ENCODE measurements around the gene SKAP2. TPM values are rescaled to one million over a fixed set of nuclear protein-coding genes. Genes with fewer than 3 reads are reported as not detected.

The SKAP2 gene
- total and polyA plus RNA-seq, 2 of the 13 experiments (the other 11 are each of a cell fraction or from before 2014, with no cell fraction given), result 3.6 to 12.9 TPM

DNA sequence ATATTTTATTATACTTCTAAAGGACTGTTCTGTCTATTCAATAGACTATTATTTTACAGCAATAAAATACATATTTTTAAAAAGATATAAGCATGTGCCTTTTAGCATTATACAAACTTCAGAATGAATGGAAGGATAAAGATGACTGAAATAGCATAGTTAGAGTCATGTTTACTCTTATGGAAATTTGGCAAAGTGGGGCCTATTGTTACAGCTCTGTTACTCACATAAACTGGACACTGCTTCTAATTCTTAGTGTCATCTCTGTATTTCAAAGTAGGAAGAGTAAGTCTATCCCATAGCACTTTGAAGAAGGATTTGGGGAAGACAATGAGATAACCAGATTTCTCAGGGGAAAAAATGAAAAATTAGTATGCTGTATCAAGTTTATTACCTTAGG is 168.2 kb downstream of the SKAP2 start:
- H3K4me2 ChIP-seq (ENCODE audit: low read depth, low read length), result no peak overlapping the region
- BruUV-seq (replicated peaks), result no TSS peak
- CTCF ChIA-PET (ENCODE audit: low intra/inter-chr PET ratio, low total read pairs), result no interaction called here
- TF ChIP-seq FOXA1 (IDR thresholded peaks at IDR 0.05) (no peak), FOXA1 (CRISPR knock-in tag; IDR thresholded peaks at IDR 0.05) (no peak), THAP11 (CRISPR knock-in tag; IDR thresholded peaks at IDR 0.05) (no peak), NFRKB (IDR thresholded peaks at IDR 0.05) (no peak), ZNF33B (CRISPR knock-in tag; IDR thresholded peaks at IDR 0.05) (no peak), ZNF513 (CRISPR knock-in tag; conservative IDR thresholded peaks at IDR 0.05) (no peak), NFE2L2 (IDR thresholded peaks at IDR 0.05; ENCODE audit: low read length) (no peak), NFIC (IDR thresholded peaks at IDR 0.05; ENCODE audit: low read length) (no peak), ARID4A (CRISPR knock-in tag; IDR thresholded peaks at IDR 0.05; ENCODE audit: borderline replicate concordance) (no peak), NFYB (CRISPR knock-in tag; IDR thresholded peaks at IDR 0.05) (no peak), NFE2L1 (CRISPR knock-in tag; IDR thresholded peaks at IDR 0.05; ENCODE audit: borderline replicate concordance) (no peak), ARNT2 (CRISPR knock-in tag; IDR thresholded peaks at IDR 0.05; ENCODE audit: low read depth) (no peak), ARHGAP35 (CRISPR knock-in tag; IDR thresholded peaks at IDR 0.05; ENCODE audit: borderline replicate concordance) (no peak), FOSL1 (CRISPR knock-in tag; IDR thresholded peaks at IDR 0.05; ENCODE audit: borderline replicate concordance) (no peak)
- TF ChIP-seq, protein P1, sequence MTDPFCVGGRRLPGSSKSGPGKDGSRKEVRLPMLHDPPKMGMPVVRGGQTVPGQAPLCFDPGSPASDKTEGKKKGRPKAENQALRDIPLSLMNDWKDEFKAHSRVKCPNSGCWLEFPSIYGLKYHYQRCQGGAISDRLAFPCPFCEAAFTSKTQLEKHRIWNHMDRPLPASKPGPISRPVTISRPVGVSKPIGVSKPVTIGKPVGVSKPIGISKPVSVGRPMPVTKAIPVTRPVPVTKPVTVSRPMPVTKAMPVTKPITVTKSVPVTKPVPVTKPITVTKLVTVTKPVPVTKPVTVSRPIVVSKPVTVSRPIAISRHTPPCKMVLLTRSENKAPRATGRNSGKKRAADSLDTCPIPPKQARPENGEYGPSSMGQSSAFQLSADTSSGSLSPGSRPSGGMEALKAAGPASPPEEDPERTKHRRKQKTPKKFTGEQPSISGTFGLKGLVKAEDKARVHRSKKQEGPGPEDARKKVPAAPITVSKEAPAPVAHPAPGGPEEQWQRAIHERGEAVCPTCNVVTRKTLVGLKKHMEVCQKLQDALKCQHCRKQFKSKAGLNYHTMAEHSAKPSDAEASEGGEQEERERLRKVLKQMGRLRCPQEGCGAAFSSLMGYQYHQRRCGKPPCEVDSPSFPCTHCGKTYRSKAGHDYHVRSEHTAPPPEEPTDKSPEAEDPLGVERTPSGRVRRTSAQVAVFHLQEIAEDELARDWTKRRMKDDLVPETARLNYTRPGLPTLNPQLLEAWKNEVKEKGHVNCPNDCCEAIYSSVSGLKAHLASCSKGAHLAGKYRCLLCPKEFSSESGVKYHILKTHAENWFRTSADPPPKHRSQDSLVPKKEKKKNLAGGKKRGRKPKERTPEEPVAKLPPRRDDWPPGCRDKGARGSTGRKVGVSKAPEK (CRISPR knock-in tag; IDR thresholded peaks at IDR 0.05; ENCODE audit: borderline replicate concordance), result no peak
- TF ChIP-seq, protein P2, sequence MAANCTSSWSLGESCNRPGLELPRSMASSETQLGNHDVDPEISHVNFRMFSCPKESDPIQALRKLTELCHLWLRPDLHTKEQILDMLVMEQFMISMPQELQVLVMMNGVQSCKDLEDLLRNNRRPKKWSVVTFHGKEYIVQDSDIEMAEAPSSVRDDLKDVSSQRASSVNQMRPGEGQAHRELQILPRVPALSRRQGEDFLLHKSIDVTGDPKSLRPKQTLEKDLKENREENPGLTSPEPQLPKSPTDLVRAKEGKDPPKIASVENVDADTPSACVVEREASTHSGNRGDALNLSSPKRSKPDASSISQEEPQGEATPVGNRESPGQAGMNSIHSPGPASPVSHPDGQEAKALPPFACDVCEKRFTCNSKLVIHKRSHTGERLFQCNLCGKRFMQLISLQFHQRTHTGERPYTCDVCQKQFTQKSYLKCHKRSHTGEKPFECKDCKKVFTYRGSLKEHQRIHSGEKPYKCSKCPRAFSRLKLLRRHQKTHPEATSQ (CRISPR knock-in tag; IDR thresholded peaks at IDR 0.05; ENCODE audit: borderline replicate concordance), result no peak

More for the DNA sequence above, 168.2 kb downstream of the SKAP2 start:
- H3K27me3 ChIP-seq (ENCODE audit: control insufficient read depth in 1 of 2, insufficient read depth in 2 of 2, low read length in 2 of 2), result no peaks in the 10 kb centered on the region
- H2AFZ ChIP-seq (ENCODE audit: low read length), result no peak overlapping the region
- FAIRE-seq (no peak), DNase-seq (ENCODE audit: low spot score) (no peak), ATAC-seq (no peak)
- intact Hi-C loops (cut with micrococcal nuclease; ENCODE audit: unreplicated experiment) (no loop called here), in situ Hi-C loops (cut with HindIII; ENCODE audit: extremely low pct_ligation_motif_present, low pct_unique_long_range_greater_than_20kb) (no loop called here)
- H3K79me2 ChIP-seq (ENCODE audit: insufficient read depth, low read length), result no peaks in the 10 kb centered on the region
- no peaks in the 10 kb centered on the region for H3K9me3 ChIP-seq (ENCODE audit: low read length)
- H3K36me3 ChIP-seq (replicated peaks in 1 of 2; ENCODE audit: control insufficient read depth in 1 of 2, insufficient read depth in 2 of 2, low read length in 2 of 2), result no peaks in the 10 kb centered on the region
- H3K4me1 ChIP-seq (ENCODE audit: insufficient read depth, low read length), result peaks cover 32% of the 10 kb centered on the region
- H3K9ac ChIP-seq (ENCODE audit: insufficient read depth, low read depth, low read length), result no peak overlapping the region
- no peak overlapping the region for H3K27ac ChIP-seq (ENCODE audit: extremely low read length, insufficient read depth, low read length)
- H3K4me3 ChIP-seq (replicated peaks in 1 of 3; ENCODE audit: insufficient read depth in 1 of 3, low read depth in 2 of 3, low read length in 3 of 3), result no peak overlapping the region
- no peaks in the 10 kb centered on the region for H4K20me1 ChIP-seq (ENCODE audit: insufficient read depth, low read length)
- POLR2A ChIA-PET, result no interaction called here
